ENCODE measurements around the gene CDH4.

The CDH4 gene

GRCh38 chr20:61881861-61882260 is 629.8 kb downstream of the CDH4 start:
- DNase-seq = no peak

GRCh38 chr20:61882716-61883615 is 630.9 kb downstream of the CDH4 start:
- no peak for DNase-seq

GRCh38 chr20:61883857-61884393 is 631.9 kb downstream of the CDH4 start:
- DNase-seq = no peak

GRCh38 chr20:61884571-61885389 is 632.7 kb downstream of the CDH4 start:
- no peak for DNase-seq

GRCh38 chr20:61885759-61886715 is 634.0 kb downstream of the CDH4 start:
- no peak for DNase-seq

- DNase-seq = peak; percentile 14 to 30
Observed at GRCh38 chr20:61886721-61887595, 634.9 kb downstream of the CDH4 start.

- DNase-seq = no peak
Observed at GRCh38 chr20:61887596-61888093, 635.6 kb downstream of the CDH4 start.

- no peak for DNase-seq
Observed at GRCh38 chr20:61888101-61888865, 636.2 kb downstream of the CDH4 start.

- DNase-seq = no peak
Observed at GRCh38 chr20:61889659-61890058, 637.6 kb downstream of the CDH4 start.

GRCh38 chr20:61890210-61890609 is 638.1 kb downstream of the CDH4 start:
- no peak for DNase-seq

GRCh38 chr20:61891476-61891875 is 639.4 kb downstream of the CDH4 start:
- DNase-seq = no peak

- no peak for DNase-seq
Observed at GRCh38 chr20:61891916-61892649, 640.0 kb downstream of the CDH4 start.

GRCh38 chr20:61895016-61895415 is 643.0 kb downstream of the CDH4 start:
- DNase-seq = no peak

- no peak for DNase-seq
Observed at GRCh38 chr20:61895686-61896057, 643.6 kb downstream of the CDH4 start.

- DNase-seq = peak in 1 of 2 experiments; percentile 41
Observed at GRCh38 chr20:61896058-61896961, 644.2 kb downstream of the CDH4 start.

GRCh38 chr20:61897401-61898295 is 645.6 kb downstream of the CDH4 start:
- no peak for DNase-seq

- no peak for DNase-seq
Observed at GRCh38 chr20:61898405-61898804, 646.3 kb downstream of the CDH4 start.
